H9 (cell line): Measurements from ENCODE around the gene TBX19. TPM values are rescaled to one million over a fixed set of nuclear protein-coding genes. Genes with fewer than 3 reads are reported as not detected.

ENCODE experiments used
- DNase-seq: peaks from one replicate; pipeline ENCODE4 v3.0.0-alpha.2; 2017
- H2AFZ ChIP-seq: one replicate; pipeline ENCODE4 v1.6.1; 2013; ENCODE audit warnings: mild to moderate bottlenecking, low read length, control low read depth, moderate library complexity
- H2AK5ac ChIP-seq: 2 replicates; pipeline ENCODE4 v1.6.1; 2013; ENCODE audit warnings: low read length, control low read depth, mixed read lengths; ENCODE audit not compliant: insufficient read length
- H2BK120ac ChIP-seq: one replicate; pipeline ENCODE4 v1.6.1; 2013; ENCODE audit warnings: low read depth, mild to moderate bottlenecking, low read length, control low read depth, inconsistent platforms; ENCODE audit not compliant: poor library complexity, severe bottlenecking
- H2BK12ac ChIP-seq: 2 replicates; pipeline ENCODE4 v1.6.1; 2013; ENCODE audit warnings: low read length, control low read depth, mixed read lengths, low read depth; ENCODE audit not compliant: insufficient read length
- H2BK15ac ChIP-seq: 2 replicates; pipeline ENCODE4 v1.6.1; 2013; ENCODE audit warnings: low read depth, low read length, control low read depth
- H2BK20ac ChIP-seq: one replicate; pipeline ENCODE4 v1.6.1; 2013; ENCODE audit warnings: low read depth, mild to moderate bottlenecking, low read length, control low read depth, inconsistent platforms; ENCODE audit not compliant: poor library complexity, severe bottlenecking
- H2BK5ac ChIP-seq: 2 replicates; pipeline ENCODE4 v1.6.1; 2013; ENCODE audit warnings: low read length, control low read depth, mixed read lengths; ENCODE audit not compliant: insufficient read length
- H3K14ac ChIP-seq: 2 replicates; pipeline ENCODE4 v1.6.1; 2013; ENCODE audit warnings: low read length, control low read depth; ENCODE audit not compliant: insufficient read depth
- H3K18ac ChIP-seq: 2 replicates; pipeline ENCODE4 v1.6.1; 2013; ENCODE audit warnings: low read depth, mild to moderate bottlenecking, mixed read lengths, low read length, control low read depth; ENCODE audit not compliant: insufficient read length
- H3K23ac ChIP-seq: 2 replicates; pipeline ENCODE4 v1.6.1; 2013; ENCODE audit warnings: low read length, control low read depth, mixed read lengths, low read depth; ENCODE audit not compliant: insufficient read length
- H3K23me2 ChIP-seq: 2 replicates; pipeline ENCODE4 v1.6.1; 2013; ENCODE audit warnings: low read depth, mild to moderate bottlenecking, mixed read lengths, low read length, control low read depth; ENCODE audit not compliant: insufficient read length, poor library complexity, severe bottlenecking
- H3K27ac ChIP-seq: 2 replicates; pipeline ENCODE4 v1.5.1; 2013; ENCODE audit warnings: low read length, control low read depth, mixed read lengths, low read depth; ENCODE audit not compliant: insufficient read length
- H3K27me3 ChIP-seq: 2 replicates; pipeline ENCODE4 v1.6.1; 2013; ENCODE audit warnings: low read length, control low read depth, inconsistent platforms; ENCODE audit not compliant: insufficient read depth
- H3K4ac ChIP-seq: 2 replicates; pipeline ENCODE4 v1.6.1; 2013; ENCODE audit warnings: low read depth, mild to moderate bottlenecking, control low read depth, inconsistent platforms, low read length, moderate library complexity
- H3K4me1 ChIP-seq: 2 replicates; pipeline ENCODE4 v1.6.1; 2013; ENCODE audit warnings: low read length, control low read depth, inconsistent platforms; ENCODE audit not compliant: insufficient read depth
- H3K4me2 ChIP-seq: 2 replicates; pipeline ENCODE4 v1.6.1; 2013; ENCODE audit warnings: low read length, control low read depth, mixed read lengths; ENCODE audit not compliant: insufficient read length, insufficient read depth
- H3K56ac ChIP-seq: 2 replicates; pipeline ENCODE4 v1.6.1; 2013; ENCODE audit warnings: low read depth, mild to moderate bottlenecking, mixed read lengths, low read length, control low read depth; ENCODE audit not compliant: insufficient read length
- H3K79me1 ChIP-seq: 2 replicates; pipeline ENCODE4 v1.6.1; 2013; ENCODE audit warnings: low read depth, mild to moderate bottlenecking, moderate library complexity, low read length, control low read depth, inconsistent platforms; ENCODE audit not compliant: insufficient read depth, poor library complexity, severe bottlenecking
- H3K79me2 ChIP-seq: 2 replicates; pipeline ENCODE4 v1.6.1; 2013; ENCODE audit warnings: low read length, control low read depth, inconsistent platforms; ENCODE audit not compliant: insufficient read depth
- H3K9ac ChIP-seq: 2 replicates; pipeline ENCODE4 v1.6.1; 2013; ENCODE audit warnings: low read length, control low read depth, mixed read lengths; ENCODE audit not compliant: insufficient read length; ENCODE audit errors: extremely low read depth
- H3K9me3 ChIP-seq: one replicate; pipeline ENCODE4 v1.6.1; 2013; ENCODE audit warnings: low read depth, low read length, inconsistent platforms; ENCODE audit not compliant: control insufficient read depth
- H3T11ph ChIP-seq: one replicate; pipeline ENCODE4 v1.6.1; 2013; ENCODE audit warnings: mild to moderate bottlenecking, low read length, control low read depth, inconsistent platforms
- H4K20me1 ChIP-seq: one replicate; pipeline ENCODE4 v1.6.1; 2013; ENCODE audit not compliant: control insufficient read depth, insufficient read length, insufficient read depth
- H4K5ac ChIP-seq: 2 replicates; pipeline ENCODE4 v1.6.1; 2013; ENCODE audit warnings: low read depth, mild to moderate bottlenecking, mixed read lengths, low read length, control low read depth; ENCODE audit not compliant: insufficient read length
- H4K8ac ChIP-seq: replicated peaks from 2 replicates; pipeline ENCODE4 v1.6.1; 2013; ENCODE audit warnings: low read length, control low read depth, mixed read lengths, low read depth; ENCODE audit not compliant: insufficient read length
- H4K91ac ChIP-seq: 2 replicates; pipeline ENCODE4 v1.6.1; 2013; ENCODE audit warnings: low read depth, mild to moderate bottlenecking, moderate library complexity, mixed read lengths, low read length, control low read depth; ENCODE audit not compliant: insufficient read length
- H3K27ac Mint-ChIP-seq, 3 experiments: 2 replicates in 2 of 3; 3 replicates in 1 of 3; pipeline ENCODE4 v1.8.0; 2020 to 2021; ENCODE audit warnings: mixed read lengths in 3 of 3, mild to moderate bottlenecking in 1 of 3, moderate library complexity in 1 of 3
- H3K27me3 Mint-ChIP-seq: 2 replicates; pipeline ENCODE4 v1.8.0; 2021; ENCODE audit warnings: low read depth, mild to moderate bottlenecking, moderate library complexity, mixed read lengths
- H3K36me3 Mint-ChIP-seq, 3 experiments: 2 replicates in 2 of 3; 3 replicates in 1 of 3; pipeline ENCODE4 v1.8.0; 2020 to 2021; ENCODE audit warnings: low read depth in 3 of 3, mixed read lengths in 3 of 3; ENCODE audit not compliant: insufficient read depth in 1 of 3
- H3K4me1 Mint-ChIP-seq, 2 experiments: 2 replicates each; pipeline ENCODE4 v1.8.0; 2020; ENCODE audit warnings: mixed read lengths in 2 of 2
- H3K4me3 Mint-ChIP-seq, 2 experiments: 2 replicates in 1 of 2; 3 replicates in 1 of 2; pipeline ENCODE4 v1.8.0; 2020 to 2021; ENCODE audit warnings: mild to moderate bottlenecking in 2 of 2, mixed read lengths in 2 of 2, moderate library complexity in 1 of 2
- H3K9me3 Mint-ChIP-seq, 2 experiments: 2 replicates in 1 of 2; 3 replicates in 1 of 2; pipeline ENCODE4 v1.8.0; 2020; ENCODE audit warnings: mild to moderate bottlenecking in 2 of 2, mixed read lengths in 2 of 2, moderate library complexity in 1 of 2
- CTCF ChIP-seq: fragments of 200-600 bp; sonication (generic); conservative IDR thresholded peaks from 3 replicates; pipeline ENCODE4 v1.8.0; 2021; ENCODE audit warnings: antibody characterized with exemption, mild to moderate bottlenecking
- WGBS: extraction: QIAGEN DNeasy Blood & Tissue Kit; methylation state at CpG from one replicate; pipeline ENCODE4 v1.1.7; 2013; ENCODE audit warnings: missing lambda C conversion rate, low lambda C conversion rate, mixed read lengths; ENCODE audit not compliant: insufficient read length; ENCODE audit errors: extremely low coverage; 5-methylcytosine and 5-hydroxymethylcytosine counted together
- total RNA-seq: library from RNA; stranded (reverse); gene quantifications from 2 replicates; pipeline ENCODE4 v1.2.1, GENCODE V29; 2021

Gene TBX19
- total RNA-seq, 1 experiment from 2014 or later = 0.48 TPM

DNA sequence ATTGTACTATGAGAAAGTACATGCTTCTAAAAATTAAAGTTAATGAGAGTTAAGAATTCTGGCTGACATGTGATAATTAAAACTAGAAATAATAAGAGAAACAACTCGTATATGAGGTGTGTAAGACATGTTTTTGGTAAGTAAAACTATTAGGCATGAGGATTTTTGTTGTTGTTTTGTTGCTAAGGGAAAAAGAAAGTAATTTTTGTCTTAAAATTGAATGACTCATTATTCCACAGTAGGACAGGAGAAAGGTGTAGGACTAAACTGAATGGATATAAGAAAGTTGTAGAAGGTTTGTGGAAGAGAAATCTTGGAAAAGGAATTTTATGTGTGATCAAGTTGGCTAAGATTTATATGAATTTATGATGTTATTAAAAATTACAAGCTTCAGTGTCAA lies 54.8 kb downstream of the TBX19 start:
- Histone ChIP-seq H4K91ac (no peak overlapping the region), H3K79me1 (no peaks in the 10 kb centered on the region), H2BK120ac (no peak overlapping the region), H3K4ac (no peak overlapping the region), H3K9me3 (no peaks in the 10 kb centered on the region), H3K4me2 (no peak overlapping the region), H3K27ac (no peak overlapping the region), H3K14ac (no peak overlapping the region), H3K18ac (no peak overlapping the region), H2BK12ac (no peak overlapping the region), H3K9ac (no peak overlapping the region), H3K23ac (no peak overlapping the region), H3K27me3 (no peaks in the 10 kb centered on the region), H2AFZ (no peak overlapping the region), H4K5ac (no peak overlapping the region), H2AK5ac (no peak overlapping the region), H3K4me1 (no peaks in the 10 kb centered on the region; the same call in 1 of the 2 replicates), H2BK20ac (no peak overlapping the region), H3K56ac (no peak overlapping the region), H4K20me1 (no peaks in the 10 kb centered on the region), H4K8ac (no peak overlapping the region), H2BK5ac (no peak overlapping the region), H3K79me2 (no peaks in the 10 kb centered on the region), H3T11ph (no peak overlapping the region), H3K23me2 (no peaks in the 10 kb centered on the region), H2BK15ac (no peak overlapping the region)
- no peak for DNase-seq
- peaks cover 3 to 4% of the 10 kb centered on the region in 2 experiments; a peak in 3 of 5 replicates for H3K9me3 Mint-ChIP-seq
- H3K27me3 Mint-ChIP-seq = no peaks in the 10 kb centered on the region
- H3K4me1 Mint-ChIP-seq = peaks cover 18 to 27% of the 10 kb centered on the region in 2 experiments
- TF ChIP-seq CTCF = no peak
- H3K4me3 Mint-ChIP-seq = no peak overlapping the region
- peaks cover 0 to 7% (median 4%) of the 10 kb centered on the region in 3 experiments; a peak in 4 of 7 replicates for H3K36me3 Mint-ChIP-seq
- no peak overlapping the region for H3K27ac Mint-ChIP-seq
- WGBS = no CpG with 5 or more reads among the region's 1 CpG
